HG02981 (cell line): ENCODE data around the gene GPX1.
"Not testable (repeated sequence)": the region's sequence is repeated elsewhere in the genome, so short reads cannot be mapped to it uniquely, and the experiment has no call there.

ENCODE experiments used
- ATAC-seq: cut with Tn5 transposase; IDR thresholded peaks from one replicate; pipeline ENCODE4 v1.9.1; 2021; ENCODE audit warnings: mild to moderate bottlenecking, moderate library complexity; ENCODE audit not compliant: unreplicated experiment

The GPX1 gene

GRCh38 chr3:49358217-49358883 lies at the start of gene GPX1:
Gene GPX1, minus strand, starts transcription at chr3:49358353. Its CDS starts 75 bp downstream, at chr3:49358278.
- peak; percentile 76 for ATAC-seq

- no peak for ATAC-seq
Measured at GRCh38 chr3:49406571-49407565, 48.7 kb upstream of the GPX1 start.

- not testable (repeated sequence) for ATAC-seq
Measured at GRCh38 chr3:49405570-49405969, 47.4 kb upstream of the GPX1 start.

GRCh38 chr3:49403891-49404290 lies 45.7 kb upstream of the GPX1 start:
- ATAC-seq: no peak

- no peak for ATAC-seq
Measured at GRCh38 chr3:49401766-49402165, 43.6 kb upstream of the GPX1 start.

- no peak for ATAC-seq
Measured at GRCh38 chr3:49399461-49399860, 41.3 kb upstream of the GPX1 start.

GRCh38 chr3:49397470-49397869 lies 39.3 kb upstream of the GPX1 start:
- ATAC-seq: no peak

- ATAC-seq: not testable (repeated sequence)
Measured at GRCh38 chr3:49391310-49391709, 33.2 kb upstream of the GPX1 start.

- no peak for ATAC-seq
Measured at GRCh38 chr3:49389297-49389696, 31.1 kb upstream of the GPX1 start.

- no peak for ATAC-seq
Measured at GRCh38 chr3:49388289-49388820, 30.2 kb upstream of the GPX1 start.

- ATAC-seq: no peak
Measured at GRCh38 chr3:49387721-49388120, 29.6 kb upstream of the GPX1 start.

- ATAC-seq: no peak
Measured at GRCh38 chr3:49386056-49386756, 28.1 kb upstream of the GPX1 start.

- no peak for ATAC-seq
Measured at GRCh38 chr3:49385617-49386016, 27.5 kb upstream of the GPX1 start.

- no peak for ATAC-seq
Measured at GRCh38 chr3:49383387-49383786, 25.2 kb upstream of the GPX1 start.

GRCh38 chr3:49378249-49378895 lies 20.2 kb upstream of the GPX1 start:
- no peak for ATAC-seq

GRCh38 chr3:49377483-49377882 lies 19.3 kb upstream of the GPX1 start:
- no peak for ATAC-seq

- no peak for ATAC-seq
Measured at GRCh38 chr3:49371946-49372345, 13.8 kb upstream of the GPX1 start.

- ATAC-seq: no peak
Measured at GRCh38 chr3:49370585-49371290, 12.6 kb upstream of the GPX1 start.

- ATAC-seq: no peak
Measured at GRCh38 chr3:49362561-49362960, 4.4 kb upstream of the GPX1 start.

- no peak for ATAC-seq
Measured at GRCh38 chr3:49359623-49360022, 1.5 kb upstream of the GPX1 start.
